GM21528 (cell line): ENCODE data around the gene HOXD8.

Experiments used
- ATAC-seq: cut with Tn5 transposase; IDR thresholded peaks from one replicate; pipeline ENCODE4 v1.9.1; 2021; ENCODE audit warnings: mild to moderate bottlenecking, moderate library complexity; ENCODE audit not compliant: unreplicated experiment, low FRiP score

HOXD8 gene

GRCh38 chr2:176157499-176158185, 28.1 kb downstream of the HOXD8 start:
- no peak for ATAC-seq

DNA sequence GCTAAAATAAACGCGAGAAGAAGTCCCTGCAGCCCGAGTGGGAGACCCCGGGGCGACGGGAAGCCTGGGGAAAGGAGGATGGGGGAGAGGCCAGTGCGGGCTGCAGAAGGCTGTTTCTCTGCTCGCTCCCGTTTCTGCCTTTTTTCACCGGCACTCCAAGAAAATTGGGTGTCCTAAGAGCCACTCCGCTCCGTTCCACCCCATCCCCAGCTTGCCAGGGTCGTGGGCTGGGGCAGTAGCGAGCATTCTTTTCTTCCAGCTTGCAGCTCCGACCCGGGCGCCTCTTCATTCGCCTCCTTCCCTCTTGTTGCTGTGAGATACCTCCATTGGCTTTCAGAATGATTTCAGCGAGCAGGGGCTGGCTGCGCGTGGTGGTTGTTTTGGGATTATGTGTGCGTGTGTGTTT, 28.7 kb downstream of the HOXD8 start:
- ATAC-seq = no peak

GRCh38 chr2:176158855-176159662, 29.6 kb downstream of the HOXD8 start:
- ATAC-seq = no peak

- no peak for ATAC-seq
Observed at GRCh38 chr2:176159663-176160250, 30.3 kb downstream of the HOXD8 start.

DNA sequence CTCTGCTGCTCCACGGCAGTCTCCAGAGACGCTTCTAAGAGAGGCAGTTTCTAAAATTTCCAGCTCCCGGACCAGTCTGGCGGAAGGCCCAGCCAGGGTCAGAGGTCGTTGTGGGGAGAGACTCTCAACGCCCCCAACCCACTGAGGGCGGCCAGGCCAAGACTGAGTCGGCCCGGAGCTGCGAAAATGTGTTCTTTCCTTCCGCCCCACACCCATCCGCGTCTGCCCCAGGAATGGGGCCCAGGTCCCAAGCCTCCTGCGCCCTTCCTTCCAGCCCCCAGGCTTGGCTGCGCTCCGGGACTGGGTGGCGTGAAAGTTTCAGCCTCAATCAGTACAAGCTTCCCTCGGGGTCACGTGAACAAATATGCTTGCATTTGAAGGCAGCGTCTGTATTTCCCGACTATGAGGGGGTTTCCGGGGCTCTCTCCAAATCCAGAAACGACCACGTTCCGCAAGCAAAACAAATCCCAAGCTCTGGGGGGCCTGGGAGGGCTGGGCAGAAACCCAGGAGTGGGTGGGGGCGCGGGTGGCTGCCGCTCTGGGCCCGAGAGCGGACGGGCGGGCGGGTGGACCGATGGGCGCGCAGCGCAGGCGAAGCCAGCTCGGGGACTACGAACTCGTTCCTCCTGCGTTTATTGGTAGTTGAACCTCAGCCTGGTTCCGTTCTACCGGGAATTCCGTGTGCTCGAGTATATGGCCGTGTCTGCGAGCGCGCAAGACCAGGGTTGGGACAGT, 30.9 kb downstream of the HOXD8 start:
- no peak for ATAC-seq

DNA sequence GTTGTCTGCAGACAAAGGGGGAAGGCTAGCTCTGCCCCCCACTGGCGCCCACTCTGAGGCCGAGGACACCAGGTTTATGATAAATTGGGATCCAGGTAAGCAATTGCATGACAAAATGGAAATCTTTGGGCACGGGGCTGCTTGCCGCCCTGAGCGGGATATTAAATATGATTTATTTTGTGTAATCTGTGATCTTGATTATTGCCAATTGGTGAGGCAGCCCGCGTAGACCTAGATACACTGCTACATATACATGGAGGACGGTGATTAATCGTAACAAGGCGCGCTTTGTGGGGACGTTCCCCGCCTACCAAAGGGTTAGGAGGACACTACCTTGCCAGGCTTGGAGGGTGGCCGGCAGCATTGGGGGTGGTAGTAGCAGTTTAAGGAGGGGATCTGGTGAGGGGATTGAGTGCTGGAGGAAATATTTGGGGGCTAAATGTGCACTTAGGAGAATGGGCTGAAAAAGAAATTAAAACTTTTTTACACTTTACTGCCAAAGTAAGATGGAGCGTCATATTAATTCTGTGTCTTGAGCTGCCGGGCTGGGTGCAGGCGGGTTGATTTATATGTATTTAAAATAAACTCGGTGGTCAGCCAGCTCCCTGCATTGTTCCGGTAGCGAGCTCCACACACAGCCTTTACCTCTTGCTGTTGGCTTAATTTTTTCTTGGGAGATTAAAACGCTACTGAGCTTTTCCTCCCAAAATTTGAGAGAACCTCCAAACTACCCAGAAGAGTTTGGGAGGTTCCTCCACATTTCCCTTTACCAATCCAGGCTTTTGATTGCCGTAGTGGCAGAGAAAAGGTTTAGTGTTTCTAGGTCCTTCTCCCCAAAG, 31.7 kb downstream of the HOXD8 start:
- ATAC-seq = no peak

DNA sequence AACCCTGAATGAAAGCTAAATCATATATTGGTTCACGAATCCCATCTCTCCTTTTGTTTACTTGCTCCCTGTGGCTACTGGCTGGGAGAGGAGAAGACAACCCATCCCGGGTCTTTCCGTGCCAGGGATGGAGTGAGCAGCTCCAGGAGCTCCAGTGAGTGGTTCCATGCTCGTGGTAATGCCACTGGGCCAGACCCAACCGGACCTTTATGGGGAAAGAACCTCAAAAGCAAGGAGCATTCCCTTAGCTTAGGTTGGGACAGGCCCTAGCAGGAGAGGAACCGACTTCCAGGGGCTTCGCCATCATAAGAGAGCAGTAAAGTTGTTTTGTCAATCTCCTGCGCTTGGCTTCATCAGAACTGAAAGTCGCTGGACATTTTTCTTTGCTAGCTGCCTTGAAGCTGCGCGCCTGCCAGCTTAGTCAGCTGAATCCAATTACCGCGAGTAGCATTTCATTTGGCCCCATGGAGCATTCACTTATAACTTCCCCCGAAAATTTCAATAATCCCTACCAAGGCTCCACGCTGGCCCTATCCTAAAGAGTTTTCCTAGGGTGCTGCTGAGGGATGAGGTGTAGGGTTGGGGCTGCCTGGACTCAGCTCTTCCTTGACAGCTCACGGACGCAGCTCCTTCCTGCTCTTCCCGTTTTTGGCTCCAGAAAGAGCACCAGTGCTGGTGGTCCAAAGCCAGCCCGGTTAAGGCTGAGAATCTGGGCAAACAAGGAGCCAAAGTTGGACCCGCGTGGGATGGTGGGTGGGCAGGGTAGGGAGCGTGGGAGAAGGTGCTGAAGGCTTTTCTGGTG, 32.5 kb downstream of the HOXD8 start:
- ATAC-seq = no peak

- ATAC-seq = no peak
Observed at GRCh38 chr2:176162911-176163671, 33.6 kb downstream of the HOXD8 start.

DNA sequence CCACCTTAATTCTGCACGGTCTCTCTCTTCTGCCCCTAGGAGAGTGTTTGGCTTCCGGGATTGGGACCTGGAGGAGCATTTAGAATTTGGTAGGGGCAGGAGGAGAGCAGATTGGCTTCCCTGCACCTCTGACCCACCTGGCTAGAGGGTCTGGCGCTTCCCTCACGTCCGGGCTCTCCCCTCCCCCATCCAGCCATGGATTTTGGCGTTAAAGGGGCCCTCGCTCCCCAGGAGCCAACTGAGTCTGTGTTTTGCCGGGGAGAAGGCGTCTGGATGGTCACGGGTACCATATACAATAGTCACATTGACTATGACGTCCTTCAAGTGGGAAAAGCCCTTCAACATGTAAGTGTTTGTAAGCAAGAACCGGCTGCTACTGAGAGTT, 34.2 kb downstream of the HOXD8 start:
- ATAC-seq = no peak

DNA sequence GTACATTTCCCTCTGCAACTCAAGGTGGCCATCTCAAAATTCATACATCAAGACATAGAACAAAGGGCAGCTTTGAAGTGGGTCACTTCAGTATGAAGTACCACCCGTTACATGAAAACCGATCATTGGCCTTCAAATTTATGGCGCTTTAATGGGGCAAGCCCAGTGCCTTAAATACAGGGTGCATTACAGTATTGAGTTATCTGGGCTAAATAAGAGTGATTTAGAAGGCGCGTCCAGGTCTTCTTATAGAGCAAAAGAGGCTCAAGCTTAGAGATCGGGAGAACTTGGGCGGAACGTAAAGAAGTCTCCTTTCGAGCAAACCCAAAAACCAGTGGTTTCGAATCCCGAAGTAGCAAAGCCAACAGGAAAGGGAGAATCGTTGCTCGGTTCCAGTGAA, 34.7 kb downstream of the HOXD8 start:
- no peak for ATAC-seq

DNA sequence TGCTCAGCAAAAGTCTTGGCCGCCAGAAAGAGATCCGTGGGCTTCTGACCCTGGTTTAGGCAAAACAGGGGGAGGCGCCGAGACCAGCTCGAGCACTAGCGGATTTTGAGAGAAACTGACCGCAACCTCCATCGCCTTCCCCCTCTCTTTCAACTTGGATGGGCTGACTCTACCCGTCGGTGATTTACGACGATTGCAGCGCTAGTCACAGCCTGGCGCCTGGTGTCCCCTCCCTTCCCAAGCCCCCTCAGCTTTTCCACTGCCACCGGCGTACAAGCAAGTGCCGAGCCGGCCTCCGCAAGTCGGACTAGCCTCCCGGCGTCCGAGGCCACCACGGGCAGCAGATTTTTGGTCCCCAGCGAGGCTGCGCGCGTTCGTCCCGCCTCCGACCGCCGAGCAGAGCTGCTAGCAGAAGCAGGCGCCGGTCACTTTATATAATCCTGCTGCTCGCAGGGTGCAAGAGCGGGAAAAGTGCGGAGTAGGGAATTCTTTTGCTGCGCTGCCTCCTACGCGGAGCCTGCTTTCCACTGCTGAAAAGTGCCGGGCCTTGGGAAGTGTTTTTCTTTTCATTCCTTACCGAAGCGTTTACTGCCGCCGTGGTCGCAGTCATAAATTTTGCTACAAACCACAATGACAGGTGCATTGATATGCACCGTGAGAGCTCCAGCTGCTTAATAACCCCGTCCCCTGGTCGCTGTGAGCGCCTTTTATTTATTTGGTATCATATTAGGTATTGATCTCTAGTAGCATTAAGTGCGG, 35.3 kb downstream of the HOXD8 start:
- ATAC-seq = no peak

DNA sequence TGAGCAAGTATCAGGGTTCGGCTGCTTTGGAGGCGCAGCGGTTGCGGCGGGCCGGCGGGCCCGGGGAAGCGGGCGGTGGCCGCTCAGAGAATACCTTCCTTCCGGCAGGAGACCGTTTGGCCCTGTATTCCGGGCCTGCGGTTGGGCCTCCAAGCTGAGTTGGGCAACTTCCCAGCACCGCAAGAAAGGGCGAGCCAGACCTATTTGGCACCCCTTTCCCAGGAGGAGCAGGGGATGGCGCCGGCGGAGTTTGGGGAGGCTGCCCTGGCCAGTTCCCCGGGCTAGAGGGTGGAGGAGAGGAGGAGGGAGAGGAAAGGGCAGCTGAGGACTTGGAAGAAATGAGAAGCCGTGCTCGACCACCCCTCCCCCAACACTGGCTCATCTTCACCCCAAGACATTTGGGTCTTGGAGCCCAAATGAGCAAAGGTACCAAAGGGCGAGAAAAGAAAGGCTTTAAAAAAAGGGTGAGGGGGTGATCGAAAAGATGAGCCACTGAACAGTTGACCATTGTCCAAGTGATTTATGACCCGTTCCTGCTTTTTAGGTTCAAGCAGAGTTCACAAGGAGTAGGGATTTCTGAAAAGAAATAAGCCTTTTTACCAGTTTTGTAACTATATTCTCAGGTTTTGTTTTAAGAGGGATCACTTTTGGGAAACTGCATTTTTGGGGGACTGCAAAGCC, 36.0 kb downstream of the HOXD8 start:
- ATAC-seq = no peak

DNA sequence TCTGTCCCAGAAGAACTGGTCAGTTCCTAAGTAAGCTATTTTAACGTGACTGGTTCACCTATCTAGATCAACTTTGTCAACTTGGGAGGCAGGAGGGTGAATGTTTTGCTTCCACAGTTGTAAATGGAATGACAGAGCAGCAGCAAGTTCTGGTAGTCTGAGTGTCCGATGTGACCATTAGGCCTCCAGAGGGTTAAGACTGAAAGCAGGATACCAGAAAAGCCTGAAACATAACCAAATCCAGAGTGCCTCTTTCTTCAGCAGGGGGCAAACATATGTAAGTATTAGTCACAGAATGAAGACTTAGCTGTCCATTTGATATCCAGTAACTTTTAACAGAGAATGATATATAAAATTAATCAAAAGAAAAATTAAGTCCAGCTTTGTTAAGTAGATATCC, 36.8 kb downstream of the HOXD8 start:
- ATAC-seq = no peak

DNA sequence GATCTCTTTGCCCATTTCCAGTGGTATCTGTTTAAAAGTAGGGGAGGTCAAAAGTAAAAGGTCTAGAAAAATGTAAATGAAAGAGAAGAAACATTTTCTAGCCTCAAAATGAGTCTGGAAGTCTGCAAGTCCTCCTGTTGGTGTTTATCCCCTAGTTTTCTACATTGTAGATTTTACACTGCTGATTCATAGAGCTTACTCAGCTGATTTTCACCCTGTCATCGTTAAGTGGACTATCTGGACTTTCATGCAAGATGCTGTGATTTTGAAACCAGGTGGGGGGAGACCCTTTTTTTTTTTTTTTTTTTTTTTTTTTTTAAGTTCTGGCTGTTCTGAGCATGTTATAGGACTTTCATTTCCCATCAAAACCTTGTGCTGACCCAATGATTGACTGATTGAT, 37.9 kb downstream of the HOXD8 start:
- ATAC-seq = no peak

- ATAC-seq = no peak
Observed at GRCh38 chr2:176169181-176169580, 39.7 kb downstream of the HOXD8 start.

GRCh38 chr2:176169711-176170110, 40.2 kb downstream of the HOXD8 start:
- ATAC-seq = no peak

- ATAC-seq = no peak
Observed at GRCh38 chr2:176170602-176171305, 41.2 kb downstream of the HOXD8 start.
